HG03439 (cell line): ENCODE results near the gene CCDC6.
"Not testable (repeated sequence)": the region's sequence is repeated elsewhere in the genome, so short reads cannot be mapped to it uniquely, and the experiment has no call there.

Source experiments
- ATAC-seq: cut with Tn5 transposase; IDR thresholded peaks from one replicate; pipeline ENCODE4 v1.9.1; 2021; ENCODE audit warnings: mild to moderate bottlenecking, moderate library complexity; ENCODE audit not compliant: unreplicated experiment

CCDC6 gene

GRCh38 chr10:59817773-59818172, 88.6 kb downstream of the CCDC6 start:
- ATAC-seq: no peak

DNA sequence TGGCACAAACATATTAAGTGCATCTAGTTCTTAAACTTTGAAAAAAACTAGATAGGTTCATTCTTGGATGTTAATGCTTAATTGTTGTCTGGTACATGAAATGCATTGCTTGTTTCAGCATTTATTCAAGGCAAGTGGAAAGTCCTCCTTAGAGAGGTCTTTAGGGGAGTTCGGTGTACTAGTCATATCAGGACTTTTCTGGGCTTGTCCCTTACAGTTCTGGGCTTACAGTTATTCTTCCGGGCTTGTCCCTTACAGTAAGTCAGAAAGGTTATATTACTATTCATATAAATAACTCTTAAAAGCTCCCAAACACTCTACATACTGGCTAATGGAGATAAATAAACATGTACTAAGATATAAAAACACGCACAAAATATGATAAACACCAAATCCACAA, 91.5 kb downstream of the CCDC6 start:
- no peak for ATAC-seq

GRCh38 chr10:59812519-59813122, 93.7 kb downstream of the CCDC6 start:
- ATAC-seq: no peak

DNA sequence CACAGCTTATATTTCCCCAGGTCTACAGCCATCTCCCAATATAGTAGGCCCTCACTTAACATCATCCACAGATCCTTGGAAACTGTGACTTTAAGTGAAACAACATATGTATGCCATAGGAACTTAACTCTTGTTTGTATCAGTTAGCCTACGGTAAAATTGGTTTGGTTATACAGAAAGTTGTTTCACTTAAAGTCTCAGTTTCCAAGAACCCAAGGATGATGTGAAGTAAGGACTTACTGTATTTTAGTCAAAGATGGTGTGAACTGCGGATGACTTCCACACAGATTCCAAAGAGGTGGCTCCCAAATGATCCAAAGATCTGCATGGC, 96.7 kb downstream of the CCDC6 start:
- ATAC-seq: no peak

DNA sequence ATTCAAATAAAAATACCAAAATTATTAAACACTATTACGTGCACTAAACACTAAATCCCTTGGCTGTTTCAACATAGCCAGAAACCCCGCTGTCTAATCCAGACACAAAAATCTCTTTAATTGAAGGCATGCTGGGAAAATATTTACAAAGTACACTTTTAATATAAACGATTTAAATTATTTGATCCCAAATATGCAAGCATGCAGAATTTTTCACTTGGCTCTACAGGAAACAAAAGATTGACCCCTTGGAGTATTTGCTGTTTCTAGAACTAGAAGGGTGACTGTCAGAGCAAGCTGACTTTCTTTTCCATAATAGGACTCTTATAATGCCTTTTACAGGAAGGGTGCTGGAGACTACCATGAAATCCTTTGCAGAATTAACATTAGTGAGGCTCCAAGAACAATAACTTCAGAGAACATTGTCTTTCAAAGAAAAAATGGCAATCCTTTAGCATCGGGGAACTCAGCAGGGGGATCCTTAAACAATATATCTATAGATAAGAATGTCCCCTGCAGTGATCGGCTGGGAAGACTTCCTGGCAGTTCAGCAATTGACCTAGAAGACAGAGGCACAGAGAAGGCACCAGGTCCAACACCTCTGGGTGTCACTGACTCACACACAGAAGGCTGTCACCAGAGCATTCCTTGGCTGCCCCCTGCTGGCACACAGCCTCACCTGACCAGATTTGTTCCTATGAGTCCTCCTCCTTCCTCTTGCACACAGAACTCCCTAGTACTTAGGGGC, 97.3 kb downstream of the CCDC6 start:
- ATAC-seq: peak; percentile 96

DNA sequence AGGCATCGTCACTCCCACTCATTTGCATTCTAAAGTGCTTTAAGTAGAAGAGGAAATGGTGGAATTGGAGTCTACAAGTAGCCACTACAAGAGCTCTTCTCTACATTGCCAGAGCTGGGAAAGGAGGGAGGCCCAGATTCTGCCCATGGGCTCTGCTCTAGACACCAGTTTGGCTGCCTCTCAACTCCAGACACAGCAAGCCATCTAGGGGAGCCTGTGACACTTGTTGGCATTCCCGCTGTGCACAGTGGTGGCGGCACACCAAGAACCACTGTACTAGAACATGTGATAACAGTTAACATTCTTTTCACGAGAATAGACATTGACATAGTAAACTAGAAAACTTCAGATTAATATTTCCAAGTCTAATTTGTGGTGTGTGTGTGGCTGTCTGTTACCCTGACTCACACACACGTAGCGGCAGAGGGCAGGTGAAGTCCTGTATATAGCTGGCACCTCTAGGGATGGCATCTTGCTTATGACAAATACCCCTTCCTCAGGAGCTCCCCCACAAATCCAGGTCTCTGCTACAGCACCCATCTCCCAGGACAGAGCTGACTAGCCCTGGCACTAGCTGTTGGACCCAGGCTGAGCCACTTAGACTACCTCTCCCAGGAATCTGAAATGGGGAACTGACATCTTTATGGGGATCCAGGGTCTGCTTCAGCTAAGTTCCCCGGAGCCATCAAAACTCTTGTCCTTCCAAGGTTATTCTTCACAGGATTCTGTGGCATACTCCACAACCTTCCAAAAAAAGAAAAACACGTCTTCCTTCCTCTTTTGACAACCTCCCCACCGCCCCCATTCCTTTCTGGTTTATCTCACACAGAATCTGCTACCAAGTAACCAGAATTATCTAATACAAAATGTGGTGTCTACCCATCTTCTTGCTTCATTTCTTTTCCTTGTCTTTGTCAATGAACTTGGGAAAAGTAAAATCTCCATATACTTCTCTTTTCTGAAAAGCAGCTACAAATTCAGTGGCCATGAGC, 98.4 kb downstream of the CCDC6 start:
- no peak for ATAC-seq

GRCh38 chr10:59805014-59805413, 101.3 kb downstream of the CCDC6 start:
- ATAC-seq: no peak

DNA sequence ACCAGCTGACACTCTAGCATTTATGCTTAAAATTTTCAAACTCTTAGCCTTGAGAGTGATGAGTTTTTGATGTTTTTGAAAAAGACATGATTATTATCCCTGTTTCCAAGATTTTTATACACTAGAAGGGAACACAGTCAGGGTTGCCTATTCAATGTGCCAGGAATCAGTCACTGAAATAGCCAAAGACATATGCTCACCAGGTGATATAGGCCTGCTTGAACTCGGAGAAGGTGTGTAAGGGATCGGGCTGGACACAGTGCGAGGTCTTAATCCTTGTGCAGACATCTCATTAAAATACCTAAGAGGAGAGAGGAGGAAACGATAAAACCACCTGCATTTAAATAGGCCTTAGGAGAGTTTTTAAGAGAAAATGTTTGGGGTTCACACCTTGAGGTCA, 102.1 kb downstream of the CCDC6 start:
- no peak for ATAC-seq

GRCh38 chr10:59803714-59804113, 102.6 kb downstream of the CCDC6 start:
- ATAC-seq: no peak

DNA sequence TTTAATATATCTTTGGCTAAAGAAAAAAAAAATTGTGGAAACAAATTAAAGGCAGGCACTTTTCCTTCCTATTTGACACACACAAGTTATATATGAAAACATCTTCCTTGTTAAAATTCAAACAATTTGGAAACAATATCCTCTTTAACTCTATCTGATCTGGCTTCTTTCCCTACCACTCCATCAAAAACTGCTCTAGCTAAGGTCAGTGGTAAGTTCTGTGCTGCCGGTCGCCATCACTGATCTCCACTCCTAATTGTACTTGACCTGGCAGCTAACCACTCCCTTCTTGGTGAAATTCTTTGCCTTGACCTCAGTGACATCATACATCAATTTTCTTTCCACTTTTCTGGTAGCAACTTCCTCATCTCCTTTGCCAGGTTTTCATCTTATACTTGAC, 105.2 kb downstream of the CCDC6 start:
- no peak for ATAC-seq

GRCh38 chr10:59799421-59799820, 106.9 kb downstream of the CCDC6 start:
- ATAC-seq: no peak

GRCh38 chr10:59793919-59794318, 112.4 kb downstream of the CCDC6 start:
- ATAC-seq: no peak

DNA sequence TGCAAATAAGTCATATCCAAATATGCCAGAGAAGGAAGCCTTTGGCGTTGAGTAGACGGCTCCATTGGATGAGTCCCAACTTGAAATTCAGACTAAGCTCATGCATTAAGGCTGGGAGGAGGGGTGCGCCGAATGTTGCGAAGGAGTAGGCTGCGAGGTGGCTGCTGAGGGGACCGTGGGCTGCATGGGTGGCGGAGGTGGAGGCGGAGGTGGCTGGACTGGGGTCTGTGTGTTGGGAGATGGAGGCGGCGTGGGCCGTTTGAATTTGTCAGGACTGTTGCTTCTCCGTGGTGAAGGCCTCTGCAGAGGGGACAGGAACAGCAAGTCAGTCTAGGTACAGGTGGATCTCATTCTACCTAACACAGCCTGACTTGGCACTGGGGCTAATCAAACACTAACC, 113.5 kb downstream of the CCDC6 start:
- no peak for ATAC-seq

DNA sequence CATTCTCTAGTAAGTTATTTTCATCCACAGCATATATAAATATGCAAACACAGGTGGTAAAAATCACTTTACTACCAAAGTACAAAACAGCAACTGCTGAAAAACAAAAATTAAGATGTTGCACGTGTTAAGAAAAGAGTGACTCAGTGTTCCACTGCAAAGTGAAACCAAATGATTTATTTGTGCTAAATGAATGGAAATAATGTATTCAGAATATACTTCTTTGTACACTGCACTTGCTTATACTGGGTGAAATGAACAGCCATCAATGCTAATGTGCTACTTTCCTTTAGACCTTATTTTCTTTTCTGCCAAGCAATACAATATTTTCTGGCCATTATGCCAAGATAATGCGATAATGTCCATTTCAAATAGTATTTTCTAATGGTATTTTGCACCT, 114.8 kb downstream of the CCDC6 start:
- ATAC-seq: no peak

DNA sequence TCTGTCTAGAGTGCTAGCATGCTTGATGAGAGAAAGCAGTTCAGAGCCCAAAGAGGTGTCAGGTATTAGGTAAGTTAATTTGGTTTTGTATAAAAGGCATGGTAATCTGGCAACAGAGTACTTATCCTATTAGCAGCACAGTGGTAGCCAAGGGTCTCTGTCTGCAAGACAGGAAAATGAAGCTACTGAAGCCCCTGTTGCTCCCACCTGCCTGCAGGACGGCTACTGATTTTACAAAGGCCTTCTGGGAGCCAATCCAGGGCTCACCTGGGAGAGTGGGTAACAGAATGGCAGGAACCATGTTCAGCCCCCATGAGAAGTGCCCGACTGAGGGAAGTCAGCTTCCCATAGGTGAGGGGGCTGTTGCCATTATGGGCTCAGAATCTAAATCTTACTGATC, 116.3 kb downstream of the CCDC6 start:
- not testable (repeated sequence) for ATAC-seq

DNA sequence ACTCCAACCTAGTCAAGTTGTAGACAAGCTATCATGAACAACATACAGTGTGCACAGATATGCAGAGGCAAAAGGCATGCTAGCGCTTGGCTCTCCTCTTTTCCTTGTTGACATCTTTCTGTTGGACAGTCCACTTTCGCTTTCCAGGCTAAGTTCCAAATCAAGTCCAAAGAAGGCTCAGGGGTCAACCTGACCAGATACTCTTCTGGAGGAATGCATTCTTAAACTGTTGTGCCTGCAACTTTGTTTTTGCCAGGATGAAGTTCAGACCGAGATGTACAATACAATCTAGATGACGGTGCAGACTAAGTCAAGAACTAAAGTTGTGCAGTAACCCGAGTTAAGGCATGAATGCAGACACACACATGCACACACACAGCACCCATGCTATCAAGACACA, 117.4 kb downstream of the CCDC6 start:
- ATAC-seq: not testable (repeated sequence)

- ATAC-seq: not testable (repeated sequence)
Observed at GRCh38 chr10:59787032-59787431, 119.3 kb downstream of the CCDC6 start.

- ATAC-seq: not testable (repeated sequence)
Observed at GRCh38 chr10:59785476-59785875, 120.9 kb downstream of the CCDC6 start.

DNA sequence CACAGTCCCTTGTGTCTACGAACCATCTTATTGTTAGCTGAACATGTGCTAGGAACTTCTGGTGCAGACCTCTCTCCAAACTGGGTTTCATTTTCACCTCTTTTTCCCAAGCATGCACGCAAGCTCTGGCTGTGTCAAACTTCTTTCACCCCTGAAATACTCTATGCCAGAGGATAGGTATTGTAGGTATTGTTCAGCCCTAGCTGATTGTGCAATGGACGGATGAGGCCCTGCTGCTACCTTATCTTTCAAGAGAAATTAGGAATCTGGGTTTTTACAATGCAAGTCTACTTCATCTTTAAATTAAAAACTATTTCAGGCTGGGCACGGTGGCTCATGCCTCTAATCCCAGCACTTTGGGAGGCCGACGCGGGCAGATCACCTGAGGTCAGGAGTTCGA, 124.8 kb downstream of the CCDC6 start:
- ATAC-seq: no peak

GRCh38 chr10:59779756-59780533, 126.4 kb downstream of the CCDC6 start:
- no peak for ATAC-seq

GRCh38 chr10:59774451-59774850, 131.9 kb downstream of the CCDC6 start:
- ATAC-seq: no peak
